Measurements from ENCODE around the gene CCL22. TPM values are rescaled to one million over a fixed set of nuclear protein-coding genes. Genes with fewer than 3 reads are reported as not detected.

CCL22 gene, protein sequence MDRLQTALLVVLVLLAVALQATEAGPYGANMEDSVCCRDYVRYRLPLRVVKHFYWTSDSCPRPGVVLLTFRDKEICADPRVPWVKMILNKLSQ
- total RNA-seq: 1 to 10 TPM in 2 of 9 donors, under 1 TPM in 4, not detected in 3; 0.14 to 3.0 (median 0.45) TPM
- 1 to 10 TPM in 1 of 3 donors, under 1 TPM in 2; 0.03 to 2.6 (median 0.08) TPM for polyA plus RNA-seq
- long read RNA-seq, donor 1: 0 reads
- long read RNA-seq, donor 2: 0 reads
- long read RNA-seq, donor 3, partial matches to known transcripts: 0 of 7 reads
- long read RNA-seq, donor 3, other reads (novel, unspliced or antisense): 6 of 7 reads
- long read RNA-seq, donor 4: 0 reads
- long read RNA-seq, donor 5, partial matches to known transcripts: 0 of 1 reads
- long read RNA-seq, donor 5, other reads (novel, unspliced or antisense): 1 of 1 reads
- long read RNA-seq, donor 6: 0 reads
- long read RNA-seq, donor 7: 0 reads
- long read RNA-seq, donor 8, partial matches to known transcripts: 0 of 1 reads
- long read RNA-seq, donor 8, other reads (novel, unspliced or antisense): 0 of 1 reads
- long read RNA-seq, donor 9: 0 reads
- long read RNA-seq, donor 10: 0 reads

- Histone ChIP-seq H3K9me3 (replicated peaks in 1 of 3) (no peaks in the 10 kb centered on the region), H3K4me3 (no peak within 1 kb of the TSS), H3K27ac (no peak within 1 kb of the TSS), H3K27me3 (no peaks in the 10 kb centered on the region), H3K4me1 (replicated peaks in 1 of 2) (no peaks in the 10 kb centered on the region), H3K36me3 (replicated peaks in 1 of 2) (no peaks in the 10 kb centered on the region)
- no peak for DNase-seq
- TF ChIP-seq POLR2A (IDR thresholded peaks at IDR 0.05) (no peak), CTCF (IDR thresholded peaks at IDR 0.05) (no peak)
- WGBS, 4 donors: 83 to 87% (median 86%) methylated on average over 4 to 9 of the region's 9 CpGs
- intact Hi-C loops (cut with DNase I): no loop called here
Observed at GRCh38 chr16:57358527-57359095, at the start of gene CCL22. CCL22 (plus strand) TSS chr16:57358783; CDS start chr16:57358817, 34 bp downstream.

- no peaks in the 10 kb centered on the region for H3K36me3 ChIP-seq (replicated peaks in 1 of 2)
- H3K9me3 ChIP-seq (replicated peaks in 1 of 3): no peaks in the 10 kb centered on the region
- H3K27ac ChIP-seq: no peak overlapping the region
- peak in 2 of 7 donors; percentile 9 to 30 for DNase-seq
- no peak for TF ChIP-seq CTCF (IDR thresholded peaks at IDR 0.05)
- TF ChIP-seq POLR2A (IDR thresholded peaks at IDR 0.05): no peak
- peaks cover 0 to 8% of the 10 kb centered on the region in 2 donors for H3K4me1 ChIP-seq (replicated peaks in 1 of 2)
- no peaks in the 10 kb centered on the region for H3K27me3 ChIP-seq
- intact Hi-C loops (cut with DNase I): no loop called here
- WGBS, 4 donors: 0 to 50% (median 46%) methylated on average over 2 to 4 of the region's 4 CpGs
- H3K4me3 ChIP-seq: no peak overlapping the region
Observed at GRCh38 chr16:57310801-57311200, 47.8 kb upstream of the CCL22 start.

GRCh38 chr16:57313509-57313908 is 45.1 kb upstream of the CCL22 start:
- WGBS, 4 donors: 82 to 92% (median 85%) methylated on average over 2 of the region's 2 CpGs
- H3K4me1 ChIP-seq (replicated peaks in 1 of 2): peaks cover 0 to 8% of the 10 kb centered on the region in 2 donors

More at GRCh38 chr16:57313509-57313908, 45.1 kb upstream of the CCL22 start:
- intact Hi-C loops (cut with DNase I): no loop called here
- H3K9me3 ChIP-seq (replicated peaks in 1 of 3): no peaks in the 10 kb centered on the region
- DNase-seq: no peak
- TF ChIP-seq POLR2A (IDR thresholded peaks at IDR 0.05) (no peak), CTCF (IDR thresholded peaks at IDR 0.05) (no peak)
- H3K27me3 ChIP-seq: no peaks in the 10 kb centered on the region
- no peak overlapping the region for H3K4me3 ChIP-seq
- H3K27ac ChIP-seq: no peak overlapping the region
- H3K36me3 ChIP-seq (replicated peaks in 1 of 2): no peaks in the 10 kb centered on the region

Data from adrenal gland (tissue), 19 donors.